Left colon (tissue), 2 donors: ENCODE data around the gene NKAIN4. TPM values are rescaled to one million over a fixed set of nuclear protein-coding genes. Genes with fewer than 3 reads are reported as not detected.
A peak's percentile ranks its signal among the peaks of the same experiment; 100 is the strongest.
"Not testable (repeated sequence)": the region's sequence is repeated elsewhere in the genome, so short reads cannot be mapped to it uniquely, and the experiment has no call there.

Source experiments
- ATAC-seq: fragments of 200-7000 bp; cut with Tn5 transposase; one replicate; pipeline ENCODE4 v1.9.1; 2020; ENCODE audit warnings: mild to moderate bottlenecking, moderate library complexity
- DNase-seq, 2 donors: peaks; one replicate each; pipeline ENCODE4 v3.0.0-alpha.2; 2020
- intact Hi-C, 2 donors: fragments of 100-400 bp; cut with DNase I in 1 of 2; cut with micrococcal nuclease in 1 of 2; formaldehyde crosslinking; loops; one replicate each; pipeline versions ENCODE4 v1.11.2 to v1.14.0; 2022; cut with DNase I, micrococcal nuclease
- total RNA-seq, 2 donors: library from RNA; stranded (reverse); fragmentation: NEBNext Ultra II Directional; extraction: Animal tissue kit (Norgen Biotek cat#: 25700); gene quantifications; one replicate each; pipeline ENCODE4 v1.2.1, GENCODE V29; 2021
- donor health status: DM: no; HTN: no; CAD: no.
- donor health status: DM: yes; HTN: yes; CAD: no.

NKAIN4 gene
- total RNA-seq, 2 donors from 2014 or later = 0.27 TPM; not detected in 1

- ATAC-seq (no peak), DNase-seq (no peak)
- intact Hi-C loops = no loop called here
Observed at GRCh38 chr20:63227260-63227659, 27.0 kb downstream of the NKAIN4 start.

GRCh38 chr20:63226042-63226943 is 28.0 kb downstream of the NKAIN4 start:
- DNase-seq = no peak
- ATAC-seq = no peak
- intact Hi-C loops = no loop called here

GRCh38 chr20:63225082-63225454 is 29.2 kb downstream of the NKAIN4 start:
- DNase-seq = no peak
- ATAC-seq = no peak
- intact Hi-C loops = no loop called here

DNA sequence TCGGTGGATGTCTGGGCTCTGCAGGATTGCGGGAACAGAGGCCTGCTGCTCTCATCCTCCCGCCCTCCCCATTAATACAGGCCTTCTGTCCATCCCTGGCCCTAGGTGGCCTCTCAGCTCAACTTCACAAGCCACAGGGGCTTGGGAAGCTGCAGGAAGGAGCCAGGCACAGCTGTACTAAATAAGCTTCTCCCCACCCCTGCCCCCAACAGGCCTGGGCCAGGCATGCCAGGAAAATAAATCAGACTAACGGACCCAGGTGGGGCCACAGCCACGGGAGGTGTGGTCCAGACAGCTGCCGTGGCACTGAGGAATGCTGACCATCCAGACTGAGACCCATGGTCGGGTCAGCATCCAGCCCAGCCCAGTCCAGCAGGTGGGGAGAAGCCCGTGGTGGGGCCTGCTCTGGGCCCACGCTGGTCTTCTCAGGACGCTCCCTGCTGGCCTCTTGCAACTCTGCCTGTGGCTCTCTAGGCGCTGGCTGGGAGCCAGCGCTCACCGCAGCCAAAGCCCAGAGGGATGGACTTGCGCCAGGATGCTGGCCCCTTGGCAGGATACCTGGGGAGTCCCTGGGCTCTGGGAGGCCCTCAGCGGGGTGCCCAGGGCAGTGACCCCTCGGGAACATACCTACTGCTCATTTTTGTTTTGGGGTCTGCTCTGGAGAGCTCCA is 29.7 kb downstream of the NKAIN4 start:
- DNase-seq = peak in 1 of 2 donors; percentile 38
- intact Hi-C loops = no loop called here
- ATAC-seq = peak; percentile 53

DNA sequence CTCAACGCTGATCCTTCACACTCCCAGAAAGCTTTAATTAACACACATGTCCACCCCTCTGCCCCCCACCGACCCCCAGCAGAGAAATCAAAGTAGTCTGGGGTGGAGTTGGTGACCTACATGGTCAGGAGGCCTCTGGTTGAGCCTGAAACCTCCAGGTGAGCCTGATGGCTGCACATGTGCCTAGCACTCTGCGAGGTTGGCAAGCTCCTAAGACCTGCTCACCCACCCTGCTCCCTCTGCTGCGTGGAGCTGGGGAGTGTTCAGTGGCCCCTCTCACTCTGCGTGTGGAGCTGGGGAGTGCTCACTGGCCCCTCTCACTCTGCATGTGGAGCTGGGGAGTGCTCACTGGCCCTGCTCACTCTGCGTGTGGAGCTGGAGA is 30.4 kb downstream of the NKAIN4 start:
- ATAC-seq (no peak), DNase-seq (no peak)
- intact Hi-C loops = no loop called here

DNA sequence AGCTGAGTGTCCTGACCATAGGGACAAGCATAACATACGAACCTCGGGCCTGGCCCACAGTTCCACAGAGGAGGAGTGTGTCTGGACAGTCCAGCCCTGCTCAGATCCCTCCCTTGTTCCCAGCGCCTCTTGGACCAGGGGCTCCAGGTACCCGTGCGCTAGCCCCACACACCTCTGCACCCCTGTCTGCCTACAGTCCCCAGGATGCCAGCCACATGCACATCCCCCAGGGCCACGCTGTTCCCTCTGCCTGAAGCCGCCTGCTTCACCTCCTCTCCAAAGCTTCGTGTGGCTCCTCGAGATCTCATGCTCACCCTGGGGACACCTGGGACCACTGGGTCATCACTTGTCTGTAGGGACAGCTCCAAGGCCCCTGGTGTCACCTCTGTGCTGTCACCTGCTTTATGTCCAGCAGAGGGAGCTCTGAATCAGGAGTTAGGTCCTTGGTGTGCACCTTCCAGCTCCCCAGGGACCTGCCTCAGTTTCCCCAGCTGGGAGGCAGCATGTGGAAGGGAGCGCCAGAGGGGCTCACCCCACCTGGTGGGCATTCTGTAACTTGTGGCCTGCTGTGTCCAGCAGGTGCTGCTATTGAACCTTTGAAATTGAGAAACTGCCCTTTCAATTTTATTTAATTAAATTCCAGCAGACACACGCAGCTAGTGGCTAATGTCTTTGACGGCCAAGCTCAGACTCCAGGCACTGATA is 31.0 kb downstream of the NKAIN4 start:
- DNase-seq (peak in 1 of 2 donors; percentile 45), ATAC-seq (peak; percentile 67)
- intact Hi-C loops = no loop called here

DNA sequence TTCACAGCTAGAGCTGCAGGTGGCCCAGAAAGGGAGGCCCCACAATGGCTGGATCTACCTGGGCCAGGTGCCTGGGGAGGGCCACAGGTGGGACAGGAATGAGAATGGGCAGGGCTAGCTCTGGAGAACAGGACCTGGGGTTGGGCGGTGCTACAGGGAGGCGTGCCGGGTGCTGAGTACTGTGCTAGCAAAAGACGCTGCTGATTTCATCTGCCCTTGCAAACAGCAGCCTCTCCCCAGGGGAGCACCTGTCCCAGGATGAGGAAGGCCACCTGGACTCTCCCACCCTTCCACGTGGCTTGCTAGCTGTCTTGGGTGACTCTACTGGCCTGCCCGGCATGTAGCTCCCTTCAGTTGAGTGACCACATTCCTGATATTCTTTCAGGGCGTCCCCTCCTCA is 31.7 kb downstream of the NKAIN4 start:
- no peak for DNase-seq
- intact Hi-C loops = no loop called here
- peak; percentile 24 for ATAC-seq

GRCh38 chr20:63221400-63222053 is 32.7 kb downstream of the NKAIN4 start:
- intact Hi-C loops, DNase-seq, ATAC-seq: not testable (repeated sequence)

DNA sequence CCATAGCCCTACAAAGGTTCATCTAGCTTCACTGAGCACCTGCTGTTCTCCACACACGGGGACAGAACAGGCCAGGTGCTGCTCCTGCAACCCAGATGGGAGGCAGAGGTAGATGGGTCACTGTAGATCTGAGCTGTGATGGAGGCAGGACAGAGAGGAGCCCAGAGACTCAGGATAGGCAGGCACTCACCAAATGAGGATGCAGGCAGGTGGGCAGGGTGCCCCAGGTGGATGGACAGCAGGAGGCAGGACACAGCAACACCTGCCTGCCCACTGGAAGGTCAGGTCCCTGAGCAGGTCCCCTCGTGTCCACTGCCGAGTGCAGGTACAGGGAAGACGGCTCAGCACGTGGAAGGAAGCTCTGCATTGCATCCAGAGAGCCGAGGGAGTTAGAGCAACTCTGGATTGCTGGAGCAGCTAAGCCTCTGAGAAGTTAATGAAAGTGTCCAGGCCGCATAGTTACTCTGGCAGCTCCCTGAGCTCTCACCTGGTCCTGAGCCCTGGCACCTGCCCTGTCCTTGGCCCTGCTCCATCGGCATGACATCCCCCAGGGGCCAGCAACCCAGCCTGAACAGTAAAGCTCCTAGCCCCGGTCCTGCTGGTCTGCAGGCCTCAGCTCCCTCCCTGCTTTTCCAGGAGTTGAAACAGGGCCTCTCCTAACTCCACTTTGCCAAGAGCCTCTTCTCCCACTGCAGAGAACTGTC is 33.4 kb downstream of the NKAIN4 start:
- ATAC-seq = no peak
- intact Hi-C loops = no loop called here
- no peak for DNase-seq

DNA sequence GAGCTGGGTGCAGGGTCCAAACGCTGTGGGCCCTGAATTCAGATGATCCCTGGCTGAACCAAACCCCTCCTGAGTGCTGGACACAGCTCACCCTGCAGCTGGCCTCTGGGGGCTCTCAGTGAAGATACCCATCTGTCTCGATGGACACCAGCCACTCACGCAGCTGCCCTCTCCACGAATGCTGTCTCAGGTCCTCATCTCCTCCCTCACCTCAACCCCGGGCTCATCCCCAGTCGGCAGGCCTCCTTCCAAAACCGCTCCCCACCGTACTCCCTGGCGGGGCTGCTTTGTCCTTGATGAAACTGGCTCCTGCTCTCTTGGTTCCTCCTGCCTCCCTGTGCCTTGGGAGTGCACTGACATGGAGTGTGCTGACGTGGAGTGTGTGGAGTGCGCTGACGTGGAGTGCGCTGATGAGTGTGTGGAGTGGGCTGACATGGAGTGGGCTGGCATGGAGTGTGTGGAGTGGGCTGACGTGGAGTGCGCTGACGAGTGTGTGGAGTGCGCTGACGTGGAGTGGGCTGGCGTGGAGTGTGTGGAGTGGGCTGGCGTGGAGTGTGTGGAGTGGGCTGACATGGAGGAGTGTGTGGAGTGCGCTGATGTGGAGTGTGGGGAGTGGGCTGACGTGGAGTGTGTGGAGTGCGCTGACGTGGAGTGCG is 34.3 kb downstream of the NKAIN4 start:
- ATAC-seq (no peak), DNase-seq (no peak)
- intact Hi-C loops = no loop called here

GRCh38 chr20:63219447-63219821 is 34.8 kb downstream of the NKAIN4 start:
- no peak for ATAC-seq
- intact Hi-C loops = no loop called here
- no peak for DNase-seq

DNA sequence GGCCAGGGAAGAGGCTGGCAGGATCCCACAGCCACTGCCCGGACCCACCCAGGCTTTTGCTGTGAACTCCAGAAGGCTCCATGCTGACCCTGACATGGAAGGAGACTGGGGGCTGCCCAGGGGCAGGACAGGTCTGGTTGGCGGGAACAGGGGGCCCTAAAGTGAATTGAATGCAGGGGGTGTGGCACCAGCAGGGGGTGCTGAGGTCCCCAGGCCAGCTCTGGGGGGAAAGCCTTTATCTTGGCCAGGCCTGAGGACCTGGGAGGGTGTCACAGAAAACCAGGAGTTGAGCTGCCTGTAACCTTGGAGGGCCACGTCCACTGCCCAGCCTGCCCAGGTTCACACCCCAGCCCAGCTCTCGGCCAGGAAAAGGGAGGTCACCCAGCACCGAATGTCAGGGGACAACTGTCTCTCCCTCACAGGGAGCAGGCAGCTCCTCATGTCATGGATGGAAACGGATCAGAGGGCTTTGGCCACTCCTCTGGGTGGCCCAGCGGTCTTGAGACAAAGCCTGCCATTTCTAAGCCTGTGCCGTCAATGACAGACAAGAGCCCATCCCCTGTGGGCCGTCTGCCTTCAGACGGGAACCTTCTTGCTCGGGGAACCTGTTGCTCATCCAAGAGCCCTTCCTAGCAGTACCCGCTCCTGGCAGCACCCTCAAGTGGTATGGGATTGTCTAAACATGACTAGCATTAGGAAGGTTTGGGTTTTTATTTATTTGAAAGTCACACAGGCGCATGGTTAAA is 35.4 kb downstream of the NKAIN4 start:
- intact Hi-C loops = no loop called here
- no peak for ATAC-seq

GRCh38 chr20:63217706-63218105 is 36.6 kb downstream of the NKAIN4 start:
- intact Hi-C loops = no loop called here
- DNase-seq (no peak), ATAC-seq (no peak)

More for the DNA sequence above, 35.4 kb downstream of the NKAIN4 start:
- no peak for DNase-seq

DNA sequence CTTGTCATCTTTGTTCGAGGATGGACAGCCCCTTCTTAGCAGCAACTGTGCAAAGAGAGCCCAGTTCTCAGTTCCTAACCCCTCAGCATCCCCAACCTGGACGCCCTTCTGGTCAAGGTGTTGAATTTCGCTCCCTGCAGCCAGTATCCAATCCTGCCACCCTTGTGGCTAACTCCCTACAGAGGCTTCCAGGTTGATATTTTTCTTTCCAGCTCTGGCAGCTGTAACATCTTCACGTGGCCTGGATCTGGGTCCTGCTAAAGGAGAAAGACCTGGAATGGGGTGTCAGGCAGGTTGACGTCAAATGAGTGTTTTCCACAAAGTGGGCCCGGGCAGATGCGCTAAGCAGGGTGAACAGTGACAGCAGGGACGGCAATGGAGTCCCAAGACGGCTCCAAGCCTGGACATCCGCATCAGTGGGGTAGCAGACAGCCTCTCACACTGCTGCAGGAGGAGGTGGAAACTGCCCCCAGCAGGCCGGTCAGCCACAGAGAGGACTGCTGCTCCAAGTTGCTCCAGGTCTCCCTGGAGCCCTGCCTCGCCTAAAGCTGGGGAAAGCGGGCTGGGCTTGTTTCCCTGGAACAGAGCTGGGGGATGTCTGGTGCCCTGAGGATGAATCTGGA is 37.3 kb downstream of the NKAIN4 start:
- DNase-seq (peak in 1 of 2 donors; percentile 24), ATAC-seq (no peak)
- intact Hi-C loops = no loop called here

- ATAC-seq (peak; percentile 97), DNase-seq (peak; percentile 97 to 98)
- intact Hi-C loops = no loop called here
Observed at GRCh38 chr20:63216041-63216848, 38.0 kb downstream of the NKAIN4 start, which contains the start of gene YTHDF1. Gene YTHDF1, minus strand, starts transcription at chr20:63216131. Its CDS starts 239 bp downstream, at chr20:63215892.
